ENCODE measurements around the gene MRPS7. TPM values are rescaled to one million over a fixed set of nuclear protein-coding genes. Genes with fewer than 3 reads are reported as not detected.
A peak's percentile ranks its signal among the peaks of the same experiment; 100 is the strongest.
"Not testable (repeated sequence)": the region's sequence is repeated elsewhere in the genome, so short reads cannot be mapped to it uniquely, and the experiment has no call there.

Gene MRPS7
- total and polyA plus RNA-seq, 5 donors, result 91.5 to 113 (median 99.8) TPM

- intact Hi-C loops (cut with DNase I), result no loop called here
- no peak for DNase-seq
- Histone ChIP-seq H3K4me3 (ENCODE audit: low read length) (no peak overlapping the region), H3K27ac (ENCODE audit: low read length) (no peak overlapping the region), H3K27me3 (ENCODE audit: control insufficient read depth, insufficient read depth) (no peaks in the 10 kb centered on the region), H3K4me1 (ENCODE audit: control insufficient read depth, insufficient read depth, low read length) (no peaks in the 10 kb centered on the region), H3K9me3 (ENCODE audit: control insufficient read depth, low read length) (no peaks in the 10 kb centered on the region)
- no peak for ATAC-seq
- 77% methylated on average over 22 of the region's 22 CpGs for WGBS
Measured at GRCh38 chr17:75244133-75244866, 17.4 kb upstream of the MRPS7 start.

GRCh38 chr17:75245011-75245410 is 16.7 kb upstream of the MRPS7 start:
- Histone ChIP-seq H3K9me3 (ENCODE audit: control insufficient read depth, low read length) (no peaks in the 10 kb centered on the region), H3K4me1 (ENCODE audit: control insufficient read depth, insufficient read depth, low read length) (peaks cover 2% of the 10 kb centered on the region), H3K27ac (ENCODE audit: low read length) (no peak overlapping the region), H3K27me3 (ENCODE audit: control insufficient read depth, insufficient read depth) (no peaks in the 10 kb centered on the region), H3K4me3 (ENCODE audit: low read length) (no peak overlapping the region)
- 83% methylated on average over 6 of the region's 6 CpGs for WGBS
- intact Hi-C loops (cut with DNase I), result no loop called here
- DNase-seq (no peak), ATAC-seq (no peak)

DNA sequence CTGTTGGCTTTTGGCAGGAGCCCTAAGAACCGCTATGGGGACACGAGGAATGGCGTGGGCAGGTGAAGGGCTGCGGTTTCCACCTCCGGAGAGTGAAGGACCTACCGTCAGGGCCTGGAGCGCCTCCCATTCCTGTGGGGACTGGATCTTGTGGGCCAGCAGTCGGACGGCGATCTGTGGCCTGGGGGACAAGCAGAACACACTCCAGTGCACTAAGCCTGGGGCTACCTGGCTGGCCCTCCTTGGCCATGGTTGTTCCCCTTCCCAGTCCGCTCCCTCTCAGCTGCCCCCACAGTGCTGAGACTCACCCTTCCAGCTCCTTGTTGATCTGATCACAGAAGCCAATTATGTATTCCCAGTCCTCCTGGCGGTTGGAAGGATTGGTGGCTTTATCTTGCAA is 15.3 kb upstream of the MRPS7 start:
- Histone ChIP-seq H3K9me3 (ENCODE audit: control insufficient read depth, low read length) (no peaks in the 10 kb centered on the region), H3K27me3 (ENCODE audit: control insufficient read depth, insufficient read depth) (no peaks in the 10 kb centered on the region), H3K27ac (ENCODE audit: low read length) (no peak overlapping the region), H3K4me3 (ENCODE audit: low read length) (no peak overlapping the region), H3K4me1 (ENCODE audit: control insufficient read depth, insufficient read depth, low read length) (peaks cover 6% of the 10 kb centered on the region)
- DNase-seq (no peak), ATAC-seq (no peak)
- intact Hi-C loops (cut with DNase I), result no loop called here
- 92% methylated on average over 12 of the region's 12 CpGs for WGBS

DNA sequence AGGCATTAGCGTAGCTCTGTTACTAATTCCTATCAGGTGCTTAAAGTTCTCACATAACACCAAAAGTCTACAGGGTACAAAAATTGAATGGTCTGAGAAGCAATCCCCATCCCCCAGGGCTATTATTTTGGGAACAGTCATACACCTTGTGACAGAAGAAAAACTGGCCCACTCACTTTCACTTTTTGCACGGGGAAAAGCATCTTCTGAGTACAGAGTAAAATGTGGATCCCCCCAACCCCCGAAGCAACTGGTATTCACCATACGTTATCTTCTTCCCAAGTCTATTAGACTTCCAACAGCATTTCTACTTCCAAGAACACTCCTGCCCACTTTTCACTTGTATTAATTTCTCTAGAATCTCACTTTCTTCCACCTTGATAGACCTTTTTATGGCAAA is 12.1 kb upstream of the MRPS7 start:
- peaks cover 8% of the 10 kb centered on the region for H3K4me1 ChIP-seq (ENCODE audit: control insufficient read depth, insufficient read depth, low read length)
- H3K4me3 ChIP-seq (ENCODE audit: low read length), result no peak overlapping the region
- intact Hi-C loops (cut with DNase I), result no loop called here
- DNase-seq (no peak), ATAC-seq (no peak)
- peak overlapping the region; percentile 80 for H3K27ac ChIP-seq (ENCODE audit: low read length)
- no peaks in the 10 kb centered on the region for H3K27me3 ChIP-seq (ENCODE audit: control insufficient read depth, insufficient read depth)
- H3K9me3 ChIP-seq (ENCODE audit: control insufficient read depth, low read length), result no peaks in the 10 kb centered on the region
- WGBS, result 70% methylated on average over 4 of the region's 4 CpGs

DNA sequence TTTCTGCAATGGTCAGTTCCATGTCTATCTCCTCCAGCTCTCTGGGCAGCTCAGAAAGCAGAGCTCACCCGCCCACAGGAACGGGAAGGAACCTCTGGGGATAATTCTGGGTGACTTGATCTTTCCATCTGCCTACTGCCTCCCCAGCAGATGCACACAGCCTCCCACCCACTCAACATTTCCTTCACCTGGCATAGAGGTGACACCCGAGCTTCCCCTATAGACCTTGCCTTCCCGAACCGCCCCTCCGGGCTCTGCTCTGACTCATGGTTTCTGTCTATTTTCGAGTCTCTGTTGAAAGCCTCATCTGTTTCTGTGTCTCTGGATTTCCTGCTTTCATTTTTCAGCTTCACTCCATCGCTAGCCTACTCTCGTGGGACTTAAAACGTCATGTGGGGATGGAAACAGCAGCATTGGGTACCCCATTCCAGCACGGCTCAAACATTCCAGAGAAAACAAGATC is 11.6 kb upstream of the MRPS7 start:
- ATAC-seq (peak; percentile 49 to 78), DNase-seq (no peak)
- WGBS, result 43% methylated on average over 11 of the region's 11 CpGs
- Histone ChIP-seq H3K27me3 (ENCODE audit: control insufficient read depth, insufficient read depth) (no peaks in the 10 kb centered on the region), H3K9me3 (ENCODE audit: control insufficient read depth, low read length) (no peaks in the 10 kb centered on the region), H3K4me3 (ENCODE audit: low read length) (peak overlapping the region; percentile 27), H3K27ac (ENCODE audit: low read length) (peak overlapping the region; percentile 80), H3K4me1 (ENCODE audit: control insufficient read depth, insufficient read depth, low read length) (peaks cover 8% of the 10 kb centered on the region)
- intact Hi-C loops (cut with DNase I), result no loop called here

DNA sequence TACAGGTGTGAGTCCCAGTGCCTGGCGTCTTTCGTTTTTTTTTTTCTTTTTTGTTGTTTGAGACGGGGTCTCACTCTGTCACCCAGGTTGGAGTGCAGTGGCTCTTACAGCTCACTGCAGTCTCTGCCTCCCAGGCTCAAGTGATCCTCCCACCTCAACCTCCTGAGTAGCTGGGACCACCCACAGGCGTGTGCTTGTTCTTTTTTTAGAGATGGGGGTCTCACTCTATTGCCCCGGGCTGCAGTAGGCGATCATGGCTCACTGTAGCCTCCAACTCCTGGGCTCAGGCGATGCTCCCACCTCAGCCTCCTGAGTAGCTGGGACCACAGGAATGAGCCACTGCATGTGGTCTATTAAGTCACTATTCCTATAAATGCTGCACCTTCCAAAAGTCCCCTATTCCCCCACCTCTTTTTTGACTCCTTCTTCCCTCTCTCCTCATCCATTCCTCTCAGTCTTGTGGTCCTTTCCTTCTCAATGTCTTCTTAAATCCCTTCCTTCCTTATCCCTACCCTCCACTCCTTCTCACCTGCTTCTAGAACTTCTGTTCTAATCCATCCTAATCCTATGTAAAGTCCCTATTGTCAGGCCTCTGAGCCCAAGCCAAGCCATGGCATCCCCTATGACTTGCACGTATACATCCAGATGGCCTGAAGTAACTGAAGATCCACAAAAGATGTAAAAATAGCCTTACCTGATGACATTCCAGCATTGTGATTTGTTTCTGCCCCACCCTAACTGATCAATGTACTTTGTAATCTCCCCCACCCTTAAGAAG is 9.5 kb upstream of the MRPS7 start:
- peak in 1 of 2 donors; percentile 23 for ATAC-seq
- Histone ChIP-seq H3K4me1 (ENCODE audit: control insufficient read depth, insufficient read depth, low read length) (peaks cover 8% of the 10 kb centered on the region), H3K9me3 (ENCODE audit: control insufficient read depth, low read length) (no peaks in the 10 kb centered on the region), H3K27ac (ENCODE audit: low read length) (no peak overlapping the region), H3K27me3 (ENCODE audit: control insufficient read depth, insufficient read depth) (no peaks in the 10 kb centered on the region), H3K4me3 (ENCODE audit: low read length) (no peak overlapping the region)
- DNase-seq, result no peak
- intact Hi-C loops (cut with DNase I), result no loop called here
- WGBS, result 90% methylated on average over 8 of the region's 8 CpGs

- H3K27me3 ChIP-seq (ENCODE audit: control insufficient read depth, insufficient read depth); H3K4me3 ChIP-seq (ENCODE audit: low read length); ATAC-seq; intact Hi-C loops (cut with DNase I); H3K4me1 ChIP-seq (ENCODE audit: control insufficient read depth, insufficient read depth, low read length); DNase-seq; H3K27ac ChIP-seq (ENCODE audit: low read length); H3K9me3 ChIP-seq (ENCODE audit: control insufficient read depth, low read length): not testable (repeated sequence)
- 70% methylated on average over 11 of the region's 11 CpGs for WGBS
Measured at GRCh38 chr17:75255954-75256698, 5.6 kb upstream of the MRPS7 start.

DNA sequence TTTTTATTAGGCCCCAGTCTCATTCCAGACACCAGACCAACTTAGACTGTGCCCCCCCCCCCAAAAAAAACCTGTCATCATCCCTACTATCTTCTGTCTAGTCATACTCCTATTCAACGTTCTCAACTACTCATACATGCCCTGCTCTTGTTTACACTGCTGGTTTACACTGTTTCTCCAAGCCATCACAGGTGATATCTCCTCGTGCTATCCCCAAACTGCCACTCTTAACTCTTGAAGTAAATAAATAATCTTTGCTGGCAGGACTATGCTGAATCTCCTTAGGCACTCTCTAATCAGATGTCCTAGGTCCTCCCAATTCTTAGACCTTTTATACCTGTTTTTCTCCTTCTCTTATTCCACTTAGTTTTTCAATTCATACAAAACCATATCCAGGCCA is 4.5 kb upstream of the MRPS7 start:
- 37% methylated on average over 2 of the region's 2 CpGs for WGBS
- H3K27ac ChIP-seq (ENCODE audit: low read length); H3K4me3 ChIP-seq (ENCODE audit: low read length); H3K4me1 ChIP-seq (ENCODE audit: control insufficient read depth, insufficient read depth, low read length); ATAC-seq; H3K27me3 ChIP-seq (ENCODE audit: control insufficient read depth, insufficient read depth); intact Hi-C loops (cut with DNase I); H3K9me3 ChIP-seq (ENCODE audit: control insufficient read depth, low read length); DNase-seq: not testable (repeated sequence)

GRCh38 chr17:75260641-75261335 is 891 bp upstream of the MRPS7 start:
- 2% methylated on average over 31 of the region's 31 CpGs for WGBS
- peak in 1 of 2 donors; percentile 1 for ATAC-seq
- intact Hi-C loops (cut with DNase I), result no loop called here

DNA sequence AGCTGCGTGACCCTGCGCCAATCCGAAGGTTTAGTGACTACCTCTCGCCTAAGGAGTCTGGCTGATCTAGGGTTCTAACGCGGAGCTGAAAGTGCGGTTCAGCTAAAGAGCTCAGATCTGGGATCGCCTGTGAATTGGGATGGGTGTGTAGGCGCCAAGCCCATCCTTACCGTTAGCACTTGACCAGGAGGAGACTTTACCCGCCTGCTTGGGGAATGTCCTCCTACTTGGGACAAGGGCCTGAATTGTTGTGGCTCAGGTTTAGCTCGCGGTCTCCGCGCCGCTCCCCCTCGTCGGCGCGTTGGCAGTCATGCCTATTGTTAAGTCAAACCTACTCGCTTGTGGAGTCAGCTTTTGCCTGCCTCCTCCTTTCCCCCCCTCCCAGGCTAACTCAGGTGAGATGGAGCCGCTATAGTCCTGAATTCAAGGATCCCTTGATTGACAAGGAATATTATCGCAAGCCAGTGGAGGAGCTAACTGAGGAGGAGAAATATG is 480 bp downstream of the MRPS7 start:
- DNase-seq, result peak in 1 of 3 donors; percentile 37
- Histone ChIP-seq H3K9me3 (ENCODE audit: control insufficient read depth, low read length) (no peaks in the 10 kb centered on the region), H3K4me3 (ENCODE audit: low read length) (peak overlapping the region; percentile 94), H3K27ac (ENCODE audit: low read length) (peak overlapping the region; percentile 88), H3K4me1 (ENCODE audit: control insufficient read depth, insufficient read depth, low read length) (peaks cover 2% of the 10 kb centered on the region), H3K27me3 (ENCODE audit: control insufficient read depth, insufficient read depth) (no peaks in the 10 kb centered on the region)
- WGBS, result 1% methylated on average over 23 of the region's 23 CpGs
- intact Hi-C loops (cut with DNase I), result no loop called here
- peak in 1 of 2 donors; percentile 1 for ATAC-seq

More at GRCh38 chr17:75260641-75261335, 891 bp upstream of the MRPS7 start:
- H3K9me3 ChIP-seq (ENCODE audit: control insufficient read depth, low read length), result no peaks in the 10 kb centered on the region
- peak overlapping the region; percentile 94 for H3K4me3 ChIP-seq (ENCODE audit: low read length)
- H3K4me1 ChIP-seq (ENCODE audit: control insufficient read depth, insufficient read depth, low read length), result peaks cover 2% of the 10 kb centered on the region
- no peaks in the 10 kb centered on the region for H3K27me3 ChIP-seq (ENCODE audit: control insufficient read depth, insufficient read depth)
- H3K27ac ChIP-seq (ENCODE audit: low read length), result peak overlapping the region; percentile 88
- DNase-seq, result no peak
